Keratinocyte (primary cell): ENCODE data around the gene MED9.

Source experiments
- EZH2 ChIP-seq: IDR thresholded peaks from one replicate; pipeline ENCODE4 v1.6.1; 2012; ENCODE audit warnings: inconsistent platforms, mild to moderate bottlenecking, low read length, moderate library complexity
- TF ChIP-seq, protein P1 (sequence below), 3 experiments: IDR thresholded peaks in 1 of 3; conservative IDR thresholded peaks in 1 of 3; optimal IDR thresholded peaks in 1 of 3; 2 replicates in 2 of 3; 3 replicates in 1 of 3; pipeline versions ENCODE3 to v1.5.1; 2011; ENCODE audit warnings: low read length in 3 of 3, mild to moderate bottlenecking in 3 of 3, moderate library complexity in 2 of 3, control low read depth in 1 of 3, inconsistent platforms in 1 of 3; ENCODE audit not compliant: insufficient read depth in 2 of 3; ENCODE audit errors: extremely low read depth in 1 of 3

GRCh38 chr17:17540935-17541639, 64.3 kb downstream of the MED9 start:
- TF ChIP-seq, protein P1, sequence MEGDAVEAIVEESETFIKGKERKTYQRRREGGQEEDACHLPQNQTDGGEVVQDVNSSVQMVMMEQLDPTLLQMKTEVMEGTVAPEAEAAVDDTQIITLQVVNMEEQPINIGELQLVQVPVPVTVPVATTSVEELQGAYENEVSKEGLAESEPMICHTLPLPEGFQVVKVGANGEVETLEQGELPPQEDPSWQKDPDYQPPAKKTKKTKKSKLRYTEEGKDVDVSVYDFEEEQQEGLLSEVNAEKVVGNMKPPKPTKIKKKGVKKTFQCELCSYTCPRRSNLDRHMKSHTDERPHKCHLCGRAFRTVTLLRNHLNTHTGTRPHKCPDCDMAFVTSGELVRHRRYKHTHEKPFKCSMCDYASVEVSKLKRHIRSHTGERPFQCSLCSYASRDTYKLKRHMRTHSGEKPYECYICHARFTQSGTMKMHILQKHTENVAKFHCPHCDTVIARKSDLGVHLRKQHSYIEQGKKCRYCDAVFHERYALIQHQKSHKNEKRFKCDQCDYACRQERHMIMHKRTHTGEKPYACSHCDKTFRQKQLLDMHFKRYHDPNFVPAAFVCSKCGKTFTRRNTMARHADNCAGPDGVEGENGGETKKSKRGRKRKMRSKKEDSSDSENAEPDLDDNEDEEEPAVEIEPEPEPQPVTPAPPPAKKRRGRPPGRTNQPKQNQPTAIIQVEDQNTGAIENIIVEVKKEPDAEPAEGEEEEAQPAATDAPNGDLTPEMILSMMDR (optimal IDR thresholded peaks at IDR 0.05 in 1 of 3, IDR thresholded peaks at IDR 0.05 in 1 of 3, conservative IDR thresholded peaks at IDR 0.05 in 1 of 3; ENCODE audit: extremely low read depth in 1 of 3, insufficient read depth in 2 of 3, low read length in 3 of 3) = no peak
- TF ChIP-seq EZH2 = no peak
